Measurements from ENCODE around the gene PRRX2. TPM values are rescaled to one million over a fixed set of nuclear protein-coding genes. Genes with fewer than 3 reads are reported as not detected.

PRRX2 gene
- total and polyA plus RNA-seq, 2 of the 13 experiments (the other 11 are each of a cell fraction or from before 2014, with no cell fraction given): 0.05 TPM; not detected in 1

DNA sequence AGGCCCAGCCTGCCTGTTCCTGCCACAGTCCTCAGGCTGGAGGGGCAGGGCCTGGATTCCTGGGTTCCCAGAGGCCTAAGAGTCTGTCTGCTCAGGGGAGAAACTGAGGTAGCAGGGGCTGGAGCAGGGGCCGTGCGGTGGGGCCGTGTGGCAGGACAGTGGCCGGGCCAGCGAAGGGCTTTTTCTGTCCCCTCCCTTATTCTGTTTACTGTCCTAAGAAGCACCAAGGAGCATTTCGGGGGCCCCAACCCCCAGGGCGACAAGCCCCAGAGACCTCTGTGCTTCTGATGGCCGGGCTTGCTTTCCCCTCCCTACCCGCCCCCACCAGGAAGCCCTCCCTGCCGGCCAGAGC is 16.7 kb upstream of the PRRX2 start:
- in situ Hi-C loops (cut with HindIII; ENCODE audit: extremely low pct_ligation_motif_present, low pct_unique_long_range_greater_than_20kb): loop anchor here (10.0 kb wide), 1 partner anchor 136 kb away; no protein-coding TSS in a partner anchor
- no peaks in the 10 kb centered on the region for H3K36me3 ChIP-seq (replicated peaks in 1 of 2; ENCODE audit: control insufficient read depth in 1 of 2, insufficient read depth in 2 of 2, low read length in 2 of 2)
- DNase-seq (ENCODE audit: low spot score) (no peak), FAIRE-seq (no peak), ATAC-seq (no peak)
- H4K20me1 ChIP-seq (ENCODE audit: insufficient read depth, low read length): no peaks in the 10 kb centered on the region
- H3K4me3 ChIP-seq (replicated peaks in 1 of 3; ENCODE audit: insufficient read depth in 1 of 3, low read depth in 2 of 3, low read length in 3 of 3): no peak overlapping the region
- no peaks in the 10 kb centered on the region for H3K79me2 ChIP-seq (ENCODE audit: insufficient read depth, low read length)
- no peak overlapping the region for H3K4me2 ChIP-seq (ENCODE audit: low read depth, low read length)
- no peak overlapping the region for H2AFZ ChIP-seq (ENCODE audit: low read length)
- ChIA-PET CTCF (ENCODE audit: low intra/inter-chr PET ratio, low total read pairs) (no interaction called here), POLR2A (no interaction called here)
- peaks cover 13% of the 10 kb centered on the region for H3K4me1 ChIP-seq (ENCODE audit: insufficient read depth, low read length)
- no peak overlapping the region for H3K9ac ChIP-seq (ENCODE audit: insufficient read depth, low read depth, low read length)
- no peaks in the 10 kb centered on the region for H3K9me3 ChIP-seq (ENCODE audit: low read length)
- peaks cover 10 to 49% of the 10 kb centered on the region in 2 experiments for H3K27me3 ChIP-seq (ENCODE audit: control insufficient read depth in 1 of 2, insufficient read depth in 2 of 2, low read length in 2 of 2)
- BruUV-seq (replicated peaks): no TSS peak
- intact Hi-C loops (cut with micrococcal nuclease; ENCODE audit: unreplicated experiment): no loop called here
- WGBS (ENCODE audit: low lambda C conversion rate): 0% methylated on average over 2 of the region's 10 CpGs
- no peak overlapping the region for H3K27ac ChIP-seq (ENCODE audit: extremely low read length, insufficient read depth, low read length)
- TF ChIP-seq PITX1 (CRISPR knock-in tag; IDR thresholded peaks at IDR 0.05) (no peak), RFXAP (CRISPR knock-in tag; IDR thresholded peaks at IDR 0.05; ENCODE audit: borderline replicate concordance) (no peak), ASH2L (IDR thresholded peaks at IDR 0.05; ENCODE audit: insufficient read length, low read depth, low read length) (no peak), ZNF12 (CRISPR knock-in tag; IDR thresholded peaks at IDR 0.05) (no peak), FOXM1 (CRISPR knock-in tag; IDR thresholded peaks at IDR 0.05) (no peak), POLR2A (IDR thresholded peaks at IDR 0.05; ENCODE audit: insufficient read depth in 1 of 2, low read depth in 2 of 2, low read length in 2 of 2) (no peak), JDP2 (CRISPR knock-in tag; IDR thresholded peaks at IDR 0.05; ENCODE audit: borderline replicate concordance) (no peak), ZEB1 (IDR thresholded peaks at IDR 0.05; ENCODE audit: insufficient replicate concordance, low read depth) (no peak), TCF7 (IDR thresholded peaks at IDR 0.05; ENCODE audit: low read depth) (no peak), TCF12 (IDR thresholded peaks at IDR 0.05) (no peak), TCF12 (CRISPR knock-in tag; IDR thresholded peaks at IDR 0.05) (no peak)
- TF ChIP-seq, protein P1, sequence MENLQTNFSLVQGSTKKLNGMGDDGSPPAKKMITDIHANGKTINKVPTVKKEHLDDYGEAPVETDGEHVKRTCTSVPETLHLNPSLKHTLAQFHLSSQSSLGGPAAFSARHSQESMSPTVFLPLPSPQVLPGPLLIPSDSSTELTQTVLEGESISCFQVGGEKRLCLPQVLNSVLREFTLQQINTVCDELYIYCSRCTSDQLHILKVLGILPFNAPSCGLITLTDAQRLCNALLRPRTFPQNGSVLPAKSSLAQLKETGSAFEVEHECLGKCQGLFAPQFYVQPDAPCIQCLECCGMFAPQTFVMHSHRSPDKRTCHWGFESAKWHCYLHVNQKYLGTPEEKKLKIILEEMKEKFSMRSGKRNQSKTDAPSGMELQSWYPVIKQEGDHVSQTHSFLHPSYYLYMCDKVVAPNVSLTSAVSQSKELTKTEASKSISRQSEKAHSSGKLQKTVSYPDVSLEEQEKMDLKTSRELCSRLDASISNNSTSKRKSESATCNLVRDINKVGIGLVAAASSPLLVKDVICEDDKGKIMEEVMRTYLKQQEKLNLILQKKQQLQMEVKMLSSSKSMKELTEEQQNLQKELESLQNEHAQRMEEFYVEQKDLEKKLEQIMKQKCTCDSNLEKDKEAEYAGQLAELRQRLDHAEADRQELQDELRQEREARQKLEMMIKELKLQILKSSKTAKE (CRISPR knock-in tag; IDR thresholded peaks at IDR 0.05; ENCODE audit: borderline replicate concordance): no peak
- TF ChIP-seq, protein P2, sequence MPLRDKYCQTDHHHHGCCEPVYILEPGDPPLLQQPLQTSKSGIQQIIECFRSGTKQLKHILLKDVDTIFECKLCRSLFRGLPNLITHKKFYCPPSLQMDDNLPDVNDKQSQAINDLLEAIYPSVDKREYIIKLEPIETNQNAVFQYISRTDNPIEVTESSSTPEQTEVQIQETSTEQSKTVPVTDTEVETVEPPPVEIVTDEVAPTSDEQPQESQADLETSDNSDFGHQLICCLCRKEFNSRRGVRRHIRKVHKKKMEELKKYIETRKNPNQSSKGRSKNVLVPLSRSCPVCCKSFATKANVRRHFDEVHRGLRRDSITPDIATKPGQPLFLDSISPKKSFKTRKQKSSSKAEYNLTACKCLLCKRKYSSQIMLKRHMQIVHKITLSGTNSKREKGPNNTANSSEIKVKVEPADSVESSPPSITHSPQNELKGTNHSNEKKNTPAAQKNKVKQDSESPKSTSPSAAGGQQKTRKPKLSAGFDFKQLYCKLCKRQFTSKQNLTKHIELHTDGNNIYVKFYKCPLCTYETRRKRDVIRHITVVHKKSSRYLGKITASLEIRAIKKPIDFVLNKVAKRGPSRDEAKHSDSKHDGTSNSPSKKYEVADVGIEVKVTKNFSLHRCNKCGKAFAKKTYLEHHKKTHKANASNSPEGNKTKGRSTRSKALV (CRISPR knock-in tag; IDR thresholded peaks at IDR 0.05): no peak
- TF ChIP-seq, protein P3, sequence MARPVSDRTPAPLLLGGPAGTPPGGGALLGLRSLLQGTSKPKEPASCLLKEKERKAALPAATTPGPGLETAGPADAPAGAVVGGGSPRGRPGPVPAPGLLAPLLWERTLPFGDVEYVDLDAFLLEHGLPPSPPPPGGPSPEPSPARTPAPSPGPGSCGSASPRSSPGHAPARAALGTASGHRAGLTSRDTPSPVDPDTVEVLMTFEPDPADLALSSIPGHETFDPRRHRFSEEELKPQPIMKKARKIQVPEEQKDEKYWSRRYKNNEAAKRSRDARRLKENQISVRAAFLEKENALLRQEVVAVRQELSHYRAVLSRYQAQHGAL (CRISPR knock-in tag; IDR thresholded peaks at IDR 0.05; ENCODE audit: not compliant biosample characterization): no peak

All from HepG2 (cell line).